ENCODE data around the gene SOCS4.
A peak's percentile ranks its signal among the peaks of the same experiment; 100 is the strongest.
"Not testable (repeated sequence)": the region's sequence is repeated elsewhere in the genome, so short reads cannot be mapped to it uniquely, and the experiment has no call there.

The SOCS4 gene

GRCh38 chr14:55052269-55052930 lies 25.4 kb downstream of the SOCS4 start:
- peak; percentile 40 to 67 for DNase-seq

- DNase-seq: no peak
These were observed 26.0 kb downstream of the SOCS4 start for GRCh38 chr14:55053018-55053417.

GRCh38 chr14:55053500-55053899 lies 26.5 kb downstream of the SOCS4 start:
- no peak for DNase-seq

- DNase-seq: no peak
These were observed 27.1 kb downstream of the SOCS4 start for GRCh38 chr14:55054098-55054497.

- DNase-seq: no peak
These were observed 30.9 kb downstream of the SOCS4 start for GRCh38 chr14:55057919-55058318.

GRCh38 chr14:55059333-55059732 lies 32.3 kb downstream of the SOCS4 start:
- DNase-seq: no peak

GRCh38 chr14:55062517-55063351 lies 35.7 kb downstream of the SOCS4 start:
- DNase-seq: no peak

- DNase-seq: not testable (repeated sequence)
These were observed 37.9 kb downstream of the SOCS4 start for GRCh38 chr14:55064896-55065295.

GRCh38 chr14:55065411-55065810 lies 38.4 kb downstream of the SOCS4 start:
- DNase-seq: no peak

- DNase-seq: no peak
These were observed 39.2 kb downstream of the SOCS4 start for GRCh38 chr14:55066223-55066622.

- no peak for DNase-seq
These were observed 44.0 kb downstream of the SOCS4 start for GRCh38 chr14:55070981-55071411.

GRCh38 chr14:55071870-55072640 lies 45.0 kb downstream of the SOCS4 start:
- no peak for DNase-seq

GRCh38 chr14:55073856-55074255 lies 46.8 kb downstream of the SOCS4 start:
- no peak for DNase-seq

- no peak for DNase-seq
These were observed 47.6 kb downstream of the SOCS4 start for GRCh38 chr14:55074662-55075061.

GRCh38 chr14:55075628-55076175 lies 48.7 kb downstream of the SOCS4 start:
- no peak for DNase-seq

GRCh38 chr14:55077170-55078151 lies 50.4 kb downstream of the SOCS4 start:
- no peak for DNase-seq

GRCh38 chr14:55079961-55080360 lies 52.9 kb downstream of the SOCS4 start:
- not testable (repeated sequence) for DNase-seq

- no peak for DNase-seq
These were observed 57.5 kb downstream of the SOCS4 start for GRCh38 chr14:55084401-55085059.

GRCh38 chr14:55085060-55085660 lies 58.1 kb downstream of the SOCS4 start:
- DNase-seq: peak; percentile 90 to 91

- DNase-seq: no peak
These were observed 59.9 kb downstream of the SOCS4 start for GRCh38 chr14:55086938-55087337.

GRCh38 chr14:55088356-55088755 lies 61.3 kb downstream of the SOCS4 start:
- no peak for DNase-seq
